Sigmoid colon (tissue), 4 donors: ENCODE data around the gene ENO2.

Source experiments
- CTCF ChIP-seq, 4 experiments: fragments of 450-650 bp in 3 of 4; fragments of 200-600 bp in 1 of 4; IDR thresholded peaks; one replicate each; pipeline ENCODE4 v1.5.1; 2016 to 2019; ENCODE audit warnings: antibody characterized with exemption in 4 of 4, mild to moderate bottlenecking in 3 of 4, moderate library complexity in 2 of 4
- EP300 ChIP-seq, 4 donors: sonication (generic); formaldehyde crosslinking; IDR thresholded peaks; one replicate each; pipeline ENCODE4 v1.6.1; 2017; ENCODE audit warnings: antibody characterized with exemption in 4 of 4
- POLR2A ChIP-seq, 2 donors: fragments of 450-650 bp; IDR thresholded peaks; one replicate each; pipeline ENCODE4 v1.6.1; 2016; ENCODE audit warnings: antibody characterized with exemption in 2 of 2, mild to moderate bottlenecking in 2 of 2, moderate library complexity in 2 of 2
- POLR2AphosphoS5 ChIP-seq, 4 donors: sonication (generic); formaldehyde crosslinking; IDR thresholded peaks; one replicate each; pipeline ENCODE4 v1.6.1; 2017; ENCODE audit warnings: antibody characterized with exemption in 4 of 4

GRCh38 chr12:6947615-6948014, 33.2 kb downstream of the ENO2 start:
- no peak for TF ChIP-seq CTCF (IDR thresholded peaks at IDR 0.05)
- no peak for TF ChIP-seq POLR2AphosphoS5 (IDR thresholded peaks at IDR 0.05)
- TF ChIP-seq POLR2A (IDR thresholded peaks at IDR 0.05): no peak
- TF ChIP-seq EP300 (IDR thresholded peaks at IDR 0.05): no peak
